H1 (cell line): Measurements from ENCODE around the gene RIC8A. TPM values are rescaled to one million over a fixed set of nuclear protein-coding genes. Genes with fewer than 3 reads are reported as not detected.

Source experiments
- CTCF ChIA-PET: fragments of 300-600 bp; sonication (Branson Sonifier 250); formaldehyde crosslinking; loops from one replicate; lab custom pipeline; 2021; ENCODE audit not compliant: partially characterized antibody; lab: Charles Lee
- POLR2A ChIA-PET: fragments of 300-600 bp; sonication (Branson Sonifier 250); formaldehyde crosslinking; loops from one replicate; lab custom pipeline; 2021; ENCODE audit warnings: inconsistent platforms; ENCODE audit not compliant: partially characterized antibody; lab: Charles Lee
- DNase-seq, 2 experiments: peaks; one replicate each; pipeline versions ENCODE4 v3.0.0 to v3.0.0-alpha.2; 2010 to 2022; ENCODE audit warnings: low spot score in 2 of 2, low read depth in 1 of 2, mixed read lengths in 1 of 2
- FAIRE-seq: peaks from 2 replicates; lab custom pipeline; 2011; peaks lifted over from hg19 to GRCh38; lab: Jason Lieb, UNC
- H2AFZ ChIP-seq: 2 replicates; pipeline ENCODE4 v1.8.1; 2012; ENCODE audit warnings: low read length, inconsistent platforms
- H2AK5ac ChIP-seq: 2 replicates; pipeline ENCODE4 v1.6.1; 2013; ENCODE audit warnings: low read depth, low read length
- H2BK120ac ChIP-seq: replicated peaks from 2 replicates; pipeline ENCODE3; 2013; ENCODE audit warnings: low read depth, low read length, inconsistent platforms
- H2BK12ac ChIP-seq: 2 replicates; pipeline ENCODE4 v1.6.1; 2013; ENCODE audit warnings: low read depth, low read length
- H2BK15ac ChIP-seq: 2 replicates; pipeline ENCODE4 v1.6.1; 2013; ENCODE audit warnings: low read length
- H2BK20ac ChIP-seq: 2 replicates; pipeline ENCODE4 v1.6.1; 2013; ENCODE audit warnings: low read length
- H2BK5ac ChIP-seq: 2 replicates; pipeline ENCODE4 v1.6.1; 2013; ENCODE audit warnings: low read depth, low read length
- H3K14ac ChIP-seq: 2 replicates; pipeline ENCODE4 v1.6.1; 2013; ENCODE audit warnings: inconsistent platforms; ENCODE audit not compliant: insufficient read length
- H3K18ac ChIP-seq: 2 replicates; pipeline ENCODE4 v1.6.1; 2013; ENCODE audit warnings: low read length; ENCODE audit errors: extremely low read depth
- H3K23ac ChIP-seq: 2 replicates; pipeline ENCODE4 v1.6.1; 2013; ENCODE audit warnings: inconsistent platforms; ENCODE audit not compliant: insufficient read length
- H3K23me2 ChIP-seq: 2 replicates; pipeline ENCODE4 v1.6.1; 2013; ENCODE audit warnings: low read depth, low read length
- H3K27ac ChIP-seq: 2 replicates; pipeline ENCODE4 v1.6.1; 2011; ENCODE audit warnings: low read depth, low read length, inconsistent platforms
- H3K27me3 ChIP-seq, 4 experiments: replicated peaks in 1 of 4; 1 replicate in 1 of 4; 2 replicates in 3 of 4; pipeline versions ENCODE4 v1.6.1 to v1.8.1; 2011 to 2013; ENCODE audit warnings: low read length in 3 of 4, mild to moderate bottlenecking in 3 of 4, inconsistent platforms in 2 of 4, mixed read lengths in 2 of 4, moderate library complexity in 1 of 4; ENCODE audit not compliant: control insufficient read depth in 3 of 4, insufficient read depth in 3 of 4; ENCODE audit errors: extremely low read depth in 1 of 4
- H3K36me3 ChIP-seq, 4 experiments: 2 replicates each; pipeline versions ENCODE4 v1.6.1 to v1.8.1; 2011 to 2013; ENCODE audit warnings: mild to moderate bottlenecking in 4 of 4, low read length in 3 of 4, moderate library complexity in 2 of 4, control low read depth in 1 of 4, inconsistent platforms in 1 of 4; ENCODE audit not compliant: insufficient read depth in 4 of 4, control insufficient read depth in 2 of 4
- H3K4ac ChIP-seq: replicated peaks from 2 replicates; pipeline ENCODE3; 2013; ENCODE audit warnings: low read length, low read depth, mixed read lengths, inconsistent platforms; ENCODE audit not compliant: insufficient read length
- H3K4me1 ChIP-seq, 4 experiments: replicated peaks in 1 of 4; 1 replicate in 1 of 4; 2 replicates in 3 of 4; pipeline versions ENCODE4 v1.6.1 to v1.8.1; 2011 to 2013; ENCODE audit warnings: low read length in 3 of 4, inconsistent platforms in 2 of 4, mixed read lengths in 1 of 4; ENCODE audit not compliant: insufficient read depth in 4 of 4, control insufficient read depth in 3 of 4
- H3K4me2 ChIP-seq, 2 experiments: 2 replicates each; pipeline versions ENCODE4 v1.6.1 to v1.8.1; 2011 to 2013; ENCODE audit warnings: low read depth in 2 of 2, low read length in 2 of 2, control low read depth in 1 of 2, inconsistent platforms in 1 of 2, mild to moderate bottlenecking in 1 of 2; ENCODE audit not compliant: insufficient read depth in 1 of 2
- H3K4me3 ChIP-seq, 4 experiments: fragments of 200-600, 300-600 bp in 1 of 4; sonication (generic), shearing (Covaris generic), sonication (Bioruptor Twin) in 1 of 4; 2 replicates each; pipeline versions ENCODE4 v1.5.1 to v1.8.1; 2011 to 2016; ENCODE audit warnings: low read length in 4 of 4, low read depth in 3 of 4, control low read depth in 2 of 4, inconsistent platforms in 2 of 4, mild to moderate bottlenecking in 2 of 4, mixed read lengths in 1 of 4, moderate library complexity in 1 of 4; ENCODE audit not compliant: insufficient read depth in 2 of 4; ENCODE audit errors: extremely low read depth in 1 of 4
- H3K56ac ChIP-seq: replicated peaks from 2 replicates; pipeline ENCODE3; 2013; ENCODE audit warnings: low read depth, mild to moderate bottlenecking, mixed read lengths, low read length, inconsistent platforms; ENCODE audit not compliant: insufficient read length
- H3K79me1 ChIP-seq: 2 replicates; pipeline ENCODE4 v1.6.1; 2013; ENCODE audit warnings: low read depth, low read length, control low read depth
- H3K79me2 ChIP-seq, 2 experiments: 2 replicates each; pipeline versions ENCODE4 v1.6.1 to v1.8.1; 2012 to 2013; ENCODE audit warnings: low read length in 2 of 2, mild to moderate bottlenecking in 2 of 2, inconsistent platforms in 1 of 2; ENCODE audit not compliant: insufficient read depth in 2 of 2, control insufficient read depth in 1 of 2
- H3K9ac ChIP-seq, 4 experiments: replicated peaks in 1 of 4; 1 replicate in 1 of 4; 2 replicates in 3 of 4; pipeline versions ENCODE4 v1.6.1 to v1.8.1; 2011 to 2013; ENCODE audit warnings: low read depth in 3 of 4, low read length in 3 of 4, control low read depth in 2 of 4, mild to moderate bottlenecking in 2 of 4, moderate library complexity in 2 of 4, inconsistent platforms in 1 of 4; ENCODE audit errors: extremely low read depth in 1 of 4
- H3K9me3 ChIP-seq, 2 experiments: 2 replicates each; pipeline versions ENCODE4 v1.6.1 to v1.8.1; 2012 to 2013; ENCODE audit warnings: mild to moderate bottlenecking in 2 of 2, moderate library complexity in 2 of 2, control low read depth in 1 of 2, inconsistent platforms in 1 of 2, low read depth in 1 of 2, low read length in 1 of 2, mixed read lengths in 1 of 2; ENCODE audit not compliant: insufficient read depth in 2 of 2
- H4K20me1 ChIP-seq, 2 experiments: replicated peaks in 1 of 2; 2 replicates each; pipeline versions ENCODE3 to v1.8.1; 2011 to 2013; ENCODE audit warnings: inconsistent platforms in 2 of 2, low read length in 2 of 2, mild to moderate bottlenecking in 1 of 2; ENCODE audit not compliant: insufficient read depth in 2 of 2, control insufficient read depth in 1 of 2
- H4K5ac ChIP-seq: 2 replicates; pipeline ENCODE4 v1.6.1; 2013; ENCODE audit warnings: low read length, low read depth, mixed read lengths, inconsistent platforms; ENCODE audit not compliant: insufficient read length
- H4K8ac ChIP-seq: 2 replicates; pipeline ENCODE4 v1.8.0; 2013; ENCODE audit warnings: mild to moderate bottlenecking, moderate library complexity, low read length, inconsistent platforms; ENCODE audit not compliant: insufficient read depth; ENCODE audit errors: extremely low read depth
- H4K91ac ChIP-seq: replicated peaks from 2 replicates; pipeline ENCODE3; 2013; ENCODE audit warnings: low read length, mixed read lengths, inconsistent platforms; ENCODE audit not compliant: insufficient read length
- BRCA1 ChIP-seq: IDR thresholded peaks from 2 replicates; pipeline ENCODE4 v1.6.1; 2012; ENCODE audit warnings: low read depth, low read length, improper control_type of control experiment
- CHD1 ChIP-seq: IDR thresholded peaks from 2 replicates; pipeline ENCODE4 v1.6.1; 2012; ENCODE audit warnings: low read depth, low read length, improper control_type of control experiment
- EP300 ChIP-seq, 2 experiments: IDR thresholded peaks; 1 replicate in 1 of 2; 2 replicates in 1 of 2; pipeline ENCODE4 v1.6.1; 2011 to 2012; ENCODE audit warnings: low read depth in 2 of 2, low read length in 2 of 2, mild to moderate bottlenecking in 2 of 2, borderline replicate concordance in 1 of 2, inconsistent platforms in 1 of 2, moderate library complexity in 1 of 2
- FOSL1 ChIP-seq: IDR thresholded peaks from 2 replicates; pipeline ENCODE4 v1.6.1; 2011; ENCODE audit warnings: mild to moderate bottlenecking, low read depth, low read length, moderate library complexity; ENCODE audit not compliant: insufficient read depth
- MAFK ChIP-seq: IDR thresholded peaks from 2 replicates; pipeline ENCODE4 v1.6.1; 2012; ENCODE audit warnings: low read depth, mild to moderate bottlenecking, improper control_type of control experiment, low read length
- POU5F1 ChIP-seq: IDR thresholded peaks from 2 replicates; pipeline ENCODE4 v1.6.1; 2011; ENCODE audit warnings: low read depth, mild to moderate bottlenecking, low read length, moderate library complexity
- RXRA ChIP-seq: IDR thresholded peaks from 2 replicates; pipeline ENCODE4 v1.6.1; 2011; ENCODE audit warnings: low read depth, mild to moderate bottlenecking, low read length, moderate library complexity; ENCODE audit not compliant: insufficient read depth
- SIX5 ChIP-seq: IDR thresholded peaks from 2 replicates; pipeline ENCODE4 v1.6.1; 2011; ENCODE audit warnings: mild to moderate bottlenecking, low read depth, low read length
- TBP ChIP-seq: IDR thresholded peaks from 2 replicates; pipeline ENCODE4 v1.6.1; 2011; ENCODE audit warnings: low read depth, low read length, improper control_type of control experiment
- ZNF274 ChIP-seq: IDR thresholded peaks from 2 replicates; pipeline ENCODE4 v1.7.0; 2012; ENCODE audit warnings: low read length, borderline replicate concordance; ENCODE audit errors: extremely low read depth
- WGBS, 2 experiments: shearing (Covaris generic) in 1 of 2; methylation state at CpG; one replicate each; pipeline versions ENCODE4 v1.1.6 to v1.1.7; 2013 to 2015; ENCODE audit warnings: low lambda C conversion rate in 2 of 2, mixed read lengths in 2 of 2, inconsistent platforms in 1 of 2, low coverage in 1 of 2, missing lambda C conversion rate in 1 of 2; ENCODE audit not compliant: insufficient replicate concordance in 2 of 2, insufficient coverage in 1 of 2, insufficient read length in 1 of 2; ENCODE audit errors: extremely low coverage in 1 of 2, missing lambda C conversion rate in 1 of 2; 5-methylcytosine and 5-hydroxymethylcytosine counted together
- polyA plus RNA-seq, 7 experiments: library from polyadenylated mRNA; depleted of rRNA in 3 of 7; stranded (reverse) in 5 of 7; unstranded in 2 of 7; fragments of >200 nt in 5 of 7; fragments of 200-250 nt in 2 of 7; gene quantifications; 1 replicate in 5 of 7; 2 replicates in 1 of 7; 4 replicates in 1 of 7; pipeline versions ENCODE4 v1.2.1 to v1.2.3, GENCODE V29; 2011 to 2013; ENCODE audit warnings: missing spikeins in 2 of 7, mixed read lengths in 2 of 7
- total RNA-seq: library from RNA; stranded (reverse); fragmentation: NEBNext Ultra II Directional; extraction: Animal tissue kit (Norgen Biotek cat#: 25700); gene quantifications from 2 replicates; pipeline ENCODE4 v1.2.1, GENCODE V29; 2021

Gene RIC8A
- total and polyA plus RNA-seq, 2 of the 8 experiments (the other 6 are each of a cell fraction or from before 2014, with no cell fraction given) = 67.0 to 105 TPM

GRCh38 chr11:235609-235996 is 28.1 kb downstream of the RIC8A start:
- Histone ChIP-seq H4K5ac (no peak overlapping the region), H3K79me1 (peaks cover 4% of the 10 kb centered on the region; the same call in 1 of the 2 replicates), H3K4me1 (no peaks in the 10 kb centered on the region; a peak in 1 of 7 replicates), H3K79me2 (peaks cover 5 to 22% of the 10 kb centered on the region in 2 experiments), H2BK15ac (no peak overlapping the region), H3K27me3 (no peaks in the 10 kb centered on the region), H4K20me1 (peaks cover 0 to 2% of the 10 kb centered on the region in 2 experiments), H3K36me3 (peaks cover 0 to 8% (median 0%) of the 10 kb centered on the region in 4 experiments; a peak in 4 of 8 replicates), H3K14ac (no peak overlapping the region), H3K9ac (peak overlapping the region; percentile 76 to 87 (median 83)), H4K8ac (no peak overlapping the region), H2BK5ac (0 out of 2 replicates have a peak overlapping the region, but pooled peaks have one; percentile 35), H3K4ac (peak overlapping the region; percentile 27), H2AK5ac (no peak overlapping the region), H3K18ac (peak overlapping the region; percentile 72; the same call in 1 of the 2 replicates), H2AFZ (peak overlapping the region; percentile 89), H3K4me3 (peak overlapping the region; percentile 79 to 96 (median 91)), H3K23me2 (peaks cover 14% of the 10 kb centered on the region), H3K56ac (peak overlapping the region; percentile 35), H3K23ac (no peak overlapping the region), H2BK12ac (no peak overlapping the region), H3K27ac (0 out of 2 replicates have a peak overlapping the region, but pooled peaks have one; percentile 70), H2BK20ac (no peak overlapping the region), H2BK120ac (peak overlapping the region; percentile 33), H3K9me3 (no peaks in the 10 kb centered on the region), H4K91ac (no peak overlapping the region), H3K4me2 (peak overlapping the region; percentile 82 to 90)
- no peak for DNase-seq
- no peak for FAIRE-seq
- POLR2A ChIA-PET = interaction anchor here (1.2 to 9.7 kb wide), 2 partner anchors 20 to 28 kb away, joined by 4 to 99 read pairs; partner anchors contain the start of genes BET1L and RIC8A
- no peak for TF ChIP-seq EP300 (IDR thresholded peaks at IDR 0.05; ENCODE audit: borderline replicate concordance in 1 of 2, low read depth in 2 of 2, low read length in 2 of 2)
- TF ChIP-seq POU5F1 = no peak
- no peak for TF ChIP-seq BRCA1
- TF ChIP-seq FOSL1 = no peak
- TF ChIP-seq RXRA = no peak
- no peak for TF ChIP-seq CHD1
- TF ChIP-seq SIX5 = no peak
- TF ChIP-seq MAFK = no peak
- TF ChIP-seq TBP = no peak
- TF ChIP-seq ZNF274 = no peak
- CTCF ChIA-PET = interaction anchor here (0.7 to 0.8 kb wide), 2 partner anchors 52 to 128 kb away, joined by 3 read pairs; no protein-coding TSS in a partner anchor
- WGBS, 2 experiments = 22% methylated on average over 13 of the region's 13 CpGs; no CpG with 5 or more reads in 1 of the 2 experiments
